GM12892 (cell line): ENCODE measurements around the gene DNAJC12.

Source experiments
- POLR2A ChIP-seq: IDR thresholded peaks from 2 replicates; pipeline ENCODE4 v1.6.1; 2011; ENCODE audit warnings: low read depth, low read length, control low read depth
- POLR2AphosphoS5 ChIP-seq: IDR thresholded peaks from 2 replicates; pipeline ENCODE4 v1.6.1; 2011; ENCODE audit warnings: low read depth, low read length, control low read depth
- TAF1 ChIP-seq: IDR thresholded peaks from 2 replicates; pipeline ENCODE4 v1.6.1; 2011; ENCODE audit warnings: low read depth, mild to moderate bottlenecking, control low read depth, low read length, borderline replicate concordance

DNA sequence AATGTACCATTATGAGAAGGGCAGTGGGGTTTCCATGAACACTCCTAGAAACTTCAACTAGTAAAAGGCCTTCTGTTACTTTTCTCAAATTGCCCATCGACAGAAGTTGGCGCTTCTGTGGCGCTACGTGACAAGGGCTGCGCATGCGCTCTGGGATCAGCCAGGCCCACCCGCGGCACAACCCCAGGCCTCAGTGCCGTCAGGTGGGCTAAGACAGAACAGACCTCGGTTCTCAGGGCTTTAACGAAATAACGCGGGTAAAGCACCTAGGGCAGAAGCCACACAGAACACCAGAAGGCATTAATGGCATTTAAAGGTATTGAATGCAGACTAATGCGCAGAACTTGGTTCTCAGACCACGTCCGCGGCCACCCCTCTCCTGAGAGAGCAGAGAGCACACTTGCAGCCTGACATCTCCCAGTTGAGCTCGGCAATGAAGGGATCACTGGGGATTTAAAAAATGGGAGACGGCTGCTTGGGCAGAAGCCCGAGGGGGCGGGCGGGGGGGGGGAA is 74.4 kb downstream of the DNAJC12 start:
- TF ChIP-seq TAF1 (no peak), POLR2A (no peak), POLR2AphosphoS5 (no peak)
